Neural crest cell (in vitro differentiated cells): ENCODE measurements around the gene ZNF469. TPM values are rescaled to one million over a fixed set of nuclear protein-coding genes. Genes with fewer than 3 reads are reported as not detected.

Source experiments
- DNase-seq: peaks from one replicate; pipeline ENCODE4 v3.0.0; 2021; ENCODE audit warnings: low read depth, mixed read lengths, low spot score
- H3K27ac Mint-ChIP-seq: one replicate; pipeline ENCODE4 v1.8.0; 2021; ENCODE audit warnings: mild to moderate bottlenecking, mixed read lengths; ENCODE audit not compliant: unreplicated experiment
- H3K27me3 Mint-ChIP-seq: 2 replicates; pipeline ENCODE4 v1.8.0; 2021; ENCODE audit warnings: low read depth, mild to moderate bottlenecking, mixed read lengths
- H3K36me3 Mint-ChIP-seq: 2 replicates; pipeline ENCODE4 v1.8.0; 2021; ENCODE audit warnings: low read depth, mild to moderate bottlenecking, mixed read lengths
- H3K4me1 Mint-ChIP-seq: 2 replicates; pipeline ENCODE4 v1.8.0; 2021; ENCODE audit warnings: mixed read lengths
- H3K4me3 Mint-ChIP-seq: one replicate; pipeline ENCODE4 v1.8.0; 2021; ENCODE audit warnings: mild to moderate bottlenecking, mixed read lengths
- H3K9me3 Mint-ChIP-seq: 2 replicates; pipeline ENCODE4 v1.8.0; 2021; ENCODE audit warnings: mixed read lengths
- CTCF ChIP-seq: fragments of 200-600 bp; sonication (generic); conservative IDR thresholded peaks from 2 replicates; pipeline ENCODE4 v1.5.0; 2021; ENCODE audit warnings: antibody characterized with exemption, mild to moderate bottlenecking
- total RNA-seq: library from RNA; stranded (reverse); gene quantifications from 2 replicates; pipeline ENCODE4 v1.2.1, GENCODE V29; 2021

ZNF469 gene
- total RNA-seq, 1 donor from 2014 or later, result 0.58 TPM

- peaks cover 35% of the 10 kb centered on the region for H3K27me3 Mint-ChIP-seq
- H3K27ac Mint-ChIP-seq, result no peak overlapping the region
- H3K4me1 Mint-ChIP-seq, result peaks cover 10% of the 10 kb centered on the region
- no peaks in the 10 kb centered on the region for H3K36me3 Mint-ChIP-seq
- H3K9me3 Mint-ChIP-seq, result no peaks in the 10 kb centered on the region
- TF ChIP-seq CTCF, result no peak
- no peak overlapping the region for H3K4me3 Mint-ChIP-seq
- DNase-seq, result no peak
These were observed 3.4 kb downstream of the ZNF469 start for GRCh38 chr16:88385831-88386815.

- H3K27ac Mint-ChIP-seq, result no peak overlapping the region
- H3K4me1 Mint-ChIP-seq, result peaks cover 9% of the 10 kb centered on the region
- no peaks in the 10 kb centered on the region for H3K9me3 Mint-ChIP-seq
- no peak overlapping the region for H3K4me3 Mint-ChIP-seq
- H3K27me3 Mint-ChIP-seq, result peaks cover 33% of the 10 kb centered on the region
- DNase-seq, result no peak
- no peak for TF ChIP-seq CTCF
- H3K36me3 Mint-ChIP-seq, result no peaks in the 10 kb centered on the region
These were observed 4.5 kb downstream of the ZNF469 start for GRCh38 chr16:88387180-88387765.

- Mint-ChIP-seq H3K27me3 (peaks cover 28% of the 10 kb centered on the region), H3K36me3 (no peaks in the 10 kb centered on the region), H3K4me3 (no peak overlapping the region), H3K27ac (no peak overlapping the region), H3K9me3 (no peaks in the 10 kb centered on the region), H3K4me1 (peaks cover 5% of the 10 kb centered on the region)
- no peak for DNase-seq
- TF ChIP-seq CTCF, result no peak
These were observed 5.3 kb downstream of the ZNF469 start for GRCh38 chr16:88387941-88388627.

- TF ChIP-seq CTCF, result no peak
- H3K9me3 Mint-ChIP-seq, result no peaks in the 10 kb centered on the region
- H3K27me3 Mint-ChIP-seq, result peaks cover 24% of the 10 kb centered on the region
- no peak overlapping the region for H3K27ac Mint-ChIP-seq
- no peak for DNase-seq
- H3K4me3 Mint-ChIP-seq, result no peak overlapping the region
- H3K36me3 Mint-ChIP-seq, result no peaks in the 10 kb centered on the region
- H3K4me1 Mint-ChIP-seq, result peaks cover 2% of the 10 kb centered on the region
These were observed 6.4 kb downstream of the ZNF469 start for GRCh38 chr16:88389191-88389590.

- H3K27me3 Mint-ChIP-seq, result peaks cover 19% of the 10 kb centered on the region
- no peak overlapping the region for H3K27ac Mint-ChIP-seq
- no peaks in the 10 kb centered on the region for H3K4me1 Mint-ChIP-seq
- DNase-seq, result no peak
- no peaks in the 10 kb centered on the region for H3K36me3 Mint-ChIP-seq
- no peaks in the 10 kb centered on the region for H3K9me3 Mint-ChIP-seq
- H3K4me3 Mint-ChIP-seq, result no peak overlapping the region
- TF ChIP-seq CTCF, result no peak
These were observed 6.9 kb downstream of the ZNF469 start for GRCh38 chr16:88389621-88390160.
